ENCODE measurements around the gene PHF21B.

The PHF21B gene

GRCh38 chr22:44891293-44891747 is 118.5 kb downstream of the PHF21B start (continued):
- no peak for TF ChIP-seq ZNF324 (tag by site-specific recombination; IDR thresholded peaks at IDR 0.05)
- no peak for TF ChIP-seq ZNF692 (tag by site-specific recombination; IDR thresholded peaks at IDR 0.05)
- TF ChIP-seq HOXD13 (CRISPR knock-in tag; IDR thresholded peaks at IDR 0.05; ENCODE audit: borderline replicate concordance), result no peak
- TF ChIP-seq ZNF19 (tag by site-specific recombination; IDR thresholded peaks at IDR 0.05; ENCODE audit: low read depth), result no peak
- peak; percentile 75 for TF ChIP-seq GLIS1 (tag by site-specific recombination; IDR thresholded peaks at IDR 0.05)
- no peak for TF ChIP-seq ZNF221 (tag by site-specific recombination; IDR thresholded peaks at IDR 0.05; ENCODE audit: borderline replicate concordance)

- Histone ChIP-seq H3K4me3 (ENCODE audit: low read depth, low read length) (no peak overlapping the region), H3K9me3 (ENCODE audit: control insufficient read depth, insufficient read depth, low read depth, low read length) (no peaks in the 10 kb centered on the region), H3K36me3 (ENCODE audit: control insufficient read depth in 2 of 2, insufficient read depth in 1 of 2, low read length in 2 of 2) (no peaks in the 10 kb centered on the region), H3K27ac (ENCODE audit: extremely low read depth, low read depth, low read length) (no peak overlapping the region), H3K4me1 (ENCODE audit: control insufficient read depth, insufficient read depth, low read length) (no peaks in the 10 kb centered on the region)
- TF ChIP-seq SP3 (tag by site-specific recombination; IDR thresholded peaks at IDR 0.05), result no peak
- TF ChIP-seq ZNF416 (tag by site-specific recombination; IDR thresholded peaks at IDR 0.05), result no peak
- TF ChIP-seq KLF7 (tag by site-specific recombination; IDR thresholded peaks at IDR 0.05; ENCODE audit: borderline replicate concordance), result no peak
- TF ChIP-seq ZSCAN4 (tag by site-specific recombination; IDR thresholded peaks at IDR 0.05), result no peak
- no peak for TF ChIP-seq KLF9 (tag by site-specific recombination; IDR thresholded peaks at IDR 0.05; ENCODE audit: low read depth)
- no peak for TF ChIP-seq ZBTB17 (tag by site-specific recombination; IDR thresholded peaks at IDR 0.05)
- TF ChIP-seq ZNF37A (tag by site-specific recombination; IDR thresholded peaks at IDR 0.05), result no peak
- no peak for TF ChIP-seq PRDM6 (tag by site-specific recombination; IDR thresholded peaks at IDR 0.05)
- TF ChIP-seq ZIC2 (tag by site-specific recombination; IDR thresholded peaks at IDR 0.05), result no peak
- no peak for TF ChIP-seq KLF8 (tag by site-specific recombination; IDR thresholded peaks at IDR 0.05)
- TF ChIP-seq ZNF341 (tag by site-specific recombination; IDR thresholded peaks at IDR 0.05; ENCODE audit: low read depth), result no peak
- no peak for TF ChIP-seq ZBTB6 (tag by site-specific recombination; IDR thresholded peaks at IDR 0.05)
- no peak for TF ChIP-seq ZNF121 (tag by site-specific recombination; IDR thresholded peaks at IDR 0.05)
- TF ChIP-seq ZNF596 (tag by site-specific recombination; IDR thresholded peaks at IDR 0.05), result no peak
- no peak for TF ChIP-seq ZNF624 (tag by site-specific recombination; IDR thresholded peaks at IDR 0.05)
- no peak for TF ChIP-seq ZNF488 (tag by site-specific recombination; IDR thresholded peaks at IDR 0.05)
- TF ChIP-seq ZBTB1 (tag by site-specific recombination; IDR thresholded peaks at IDR 0.05), result no peak
- no peak for TF ChIP-seq ZNF600 (tag by site-specific recombination; IDR thresholded peaks at IDR 0.05)
- ChIA-PET CTCF (interaction anchor here (0.6 to 0.9 kb wide), 2 partner anchors 12 to 184 kb away, joined by 3 to 4 read pairs; no protein-coding TSS in a partner anchor), POLR2A (no interaction called here)
These were observed 119.2 kb downstream of the PHF21B start for GRCh38 chr22:44890416-44891292.

Data from HEK293 (cell line).